A549 treated with DMSO at 1 μM for 4 hours (cell line): ENCODE data around the gene LILRB4. TPM values are rescaled to one million over a fixed set of nuclear protein-coding genes. Genes with fewer than 3 reads are reported as not detected.

Experiments
- total RNA-seq: library from RNA; stranded (reverse); fragments of 200-300 nt; extraction: Qiagen RNA extraction; gene quantifications from 5 replicates; pipeline ENCODE4 v1.2.3, GENCODE V29; 2022; ENCODE audit warnings: low read depth

Gene LILRB4
- not detected in 5 replicates for total RNA-seq

GRCh38 chr19:54662730-54663129 lies at the start of gene LILRB4:
Gene LILRB4 (plus strand): TSS chr19:54662985. CDS start chr19:54663034, 49 bp downstream.

GRCh38 chr19:54630262-54630661 lies 32.5 kb upstream of the LILRB4 start, which contains the start of gene LILRB1:
Gene LILRB1 (plus strand): TSS chr19:54630484. CDS start chr19:54631074, 590 bp downstream.

Other genes with a start within 250 kb of the LILRB4 start
- gene TTYH1, start 247.5 kb upstream of the LILRB4 start, total RNA-seq, result 0.14 to 0.34 TPM (median 0.25 TPM) in 4 of 5 replicates, not detected in the other
- gene LENG8, start 213.8 kb upstream of the LILRB4 start, total RNA-seq, result 69.7 to 124 TPM (median 109 TPM) in 5 replicates
- gene LENG9, start 199.2 kb upstream of the LILRB4 start, total RNA-seq, result 5.4 to 8.0 TPM (median 6.7 TPM) in 5 replicates
- not detected in 5 replicates for gene CDC42EP5, start 189.7 kb upstream of the LILRB4 start, total RNA-seq
- gene LAIR2, start 160.2 kb upstream of the LILRB4 start, total RNA-seq, result not detected in 5 replicates
- gene LILRA2, start 89.2 kb upstream of the LILRB4 start, total RNA-seq, result not detected in 5 replicates
- not detected in 5 replicates for gene LILRA1, start 69.4 kb upstream of the LILRB4 start, total RNA-seq
- gene LILRB1, start 32.5 kb upstream of the LILRB4 start, total RNA-seq, result 0.03 to 0.07 TPM in 2 of 5 replicates, not detected in the others
- gene KIR3DL3, start 61.5 kb downstream of the LILRB4 start, total RNA-seq, result not detected in 5 replicates
- not detected in 5 replicates for gene KIR2DL3, start 75.5 kb downstream of the LILRB4 start, total RNA-seq
- not detected in 5 replicates for gene KIR2DL1, start 106.8 kb downstream of the LILRB4 start, total RNA-seq
- not detected in 5 replicates for gene KIR2DL4, start 140.6 kb downstream of the LILRB4 start, total RNA-seq
- gene KIR3DL1, start 153.5 kb downstream of the LILRB4 start, total RNA-seq, result not detected in 5 replicates
- gene KIR2DS4, start 169.7 kb downstream of the LILRB4 start, total RNA-seq, result not detected in 5 replicates
- not detected in 5 replicates for gene KIR3DL2, start 187.5 kb downstream of the LILRB4 start, total RNA-seq
- not detected in 5 replicates for gene FCAR, start 211.2 kb downstream of the LILRB4 start, total RNA-seq
- not detected in 5 replicates for gene NCR1, start 243.2 kb downstream of the LILRB4 start, total RNA-seq